Cardiac muscle cell (in vitro differentiated cells and primary cell): ENCODE results near the gene ARID4B. TPM values are rescaled to one million over a fixed set of nuclear protein-coding genes. Genes with fewer than 3 reads are reported as not detected.
A peak's percentile ranks its signal among the peaks of the same experiment; 100 is the strongest.

Source experiments
- DNase-seq, 2 donors: peaks; one replicate each; pipeline versions ENCODE4 v3.0.0 to v3.0.0-alpha.2; 2010 to 2017; ENCODE audit warnings: low read depth in 1 of 2, low spot score in 1 of 2
- H3K27ac ChIP-seq: fragments of 200-600 bp; sonication (generic); 2 replicates; pipeline ENCODE4 v1.5.1; 2016
- H3K27me3 ChIP-seq: fragments of 200-600 bp; sonication (generic); 2 replicates; pipeline ENCODE4 v1.6.0; 2016; ENCODE audit warnings: control low read depth
- H3K36me3 ChIP-seq: fragments of 200-600 bp; sonication (generic); 2 replicates; pipeline ENCODE4 v1.5.1; 2016; ENCODE audit warnings: control low read depth
- H3K4me1 ChIP-seq: fragments of 200-600 bp; sonication (generic); 2 replicates; pipeline ENCODE4 v1.8.1; 2017; ENCODE audit warnings: low read depth, mild to moderate bottlenecking, mixed run types
- H3K4me3 ChIP-seq: fragments of 200-600 bp; sonication (generic); 2 replicates; pipeline ENCODE4 v1.5.1; 2016; ENCODE audit warnings: mild to moderate bottlenecking
- H3K9me3 ChIP-seq: fragments of 200-600 bp; sonication (generic); 2 replicates; pipeline ENCODE4 v1.5.1; 2017; ENCODE audit warnings: low read depth, mild to moderate bottlenecking, control low read depth
- CTCF ChIP-seq: IDR thresholded peaks from 2 replicates; pipeline ENCODE4 v1.5.1; 2012; ENCODE audit warnings: low read depth, mild to moderate bottlenecking, low read length
- polyA plus RNA-seq: library from polyadenylated mRNA; unstranded; fragments of >200 nt; fragmentation: Nextera tagmentation; extraction: Ambion mirVana; gene quantifications from 2 replicates; pipeline ENCODE4 v1.2.1, GENCODE V29; 2016
- total RNA-seq: library from RNA; depleted of rRNA; stranded (reverse); fragments of >200 nt; gene quantifications from 2 replicates; pipeline ENCODE4 v1.2.3, GENCODE V29; 2016

The ARID4B gene
- total and polyA plus RNA-seq, 2 experiments from 2014 or later, result 33.8 to 37.9 TPM

- Histone ChIP-seq H3K4me1 (no peaks in the 10 kb centered on the region), H3K36me3 (no peaks in the 10 kb centered on the region), H3K9me3 (no peaks in the 10 kb centered on the region), H3K4me3 (no peak overlapping the region), H3K27me3 (no peaks in the 10 kb centered on the region), H3K27ac (no peak overlapping the region)
- peak; percentile 90 for TF ChIP-seq CTCF
- peak; percentile 74 to 81 for DNase-seq
Observed at GRCh38 chr1:235253219-235253962, 74.6 kb downstream of the ARID4B start.

GRCh38 chr1:235250430-235250829 is 77.5 kb downstream of the ARID4B start:
- no peak for TF ChIP-seq CTCF
- no peak for DNase-seq
- Histone ChIP-seq H3K36me3 (peaks cover 22% of the 10 kb centered on the region), H3K27me3 (no peaks in the 10 kb centered on the region), H3K9me3 (no peaks in the 10 kb centered on the region), H3K4me1 (no peaks in the 10 kb centered on the region), H3K4me3 (no peak overlapping the region), H3K27ac (no peak overlapping the region)

- Histone ChIP-seq H3K9me3 (no peaks in the 10 kb centered on the region), H3K36me3 (peaks cover 29% of the 10 kb centered on the region), H3K4me1 (no peaks in the 10 kb centered on the region), H3K4me3 (no peak overlapping the region), H3K27me3 (no peaks in the 10 kb centered on the region), H3K27ac (no peak overlapping the region)
- TF ChIP-seq CTCF, result no peak
- DNase-seq, result no peak
Observed at GRCh38 chr1:235246022-235246948, 81.7 kb downstream of the ARID4B start.

- Histone ChIP-seq H3K9me3 (no peaks in the 10 kb centered on the region), H3K4me3 (no peak overlapping the region), H3K4me1 (no peaks in the 10 kb centered on the region), H3K27me3 (no peaks in the 10 kb centered on the region), H3K36me3 (peaks cover 31% of the 10 kb centered on the region), H3K27ac (peak overlapping the region; percentile 32)
- DNase-seq, result no peak
- TF ChIP-seq CTCF, result no peak
Observed at GRCh38 chr1:235244974-235245592, 82.9 kb downstream of the ARID4B start.

- no peak for TF ChIP-seq CTCF
Observed at GRCh38 chr1:235240960-235241359, 87.0 kb downstream of the ARID4B start.

More at GRCh38 chr1:235240960-235241359, 87.0 kb downstream of the ARID4B start:
- H3K27ac ChIP-seq, result no peak overlapping the region
- DNase-seq, result no peak
- H3K4me3 ChIP-seq, result no peak overlapping the region
- H3K36me3 ChIP-seq, result peaks cover 33% of the 10 kb centered on the region
- no peaks in the 10 kb centered on the region for H3K27me3 ChIP-seq
- H3K4me1 ChIP-seq, result no peaks in the 10 kb centered on the region
- H3K9me3 ChIP-seq, result no peaks in the 10 kb centered on the region
